Activated CD4-positive, alpha-beta T cell treated with anti-CD3 and anti-CD28 coated beads, Interleukin-10, Interleukin-2, amounts not matched to agents 100 ng/mL and 50 ng/mL, durations not matched to agents 16 hours and 8 hours (primary cell): ENCODE measurements around the gene GPRIN3.

ENCODE experiments used
- DNase-seq: peaks from one replicate; pipeline ENCODE4 v3.0.0-alpha.2; 2020

GPRIN3 gene

DNA sequence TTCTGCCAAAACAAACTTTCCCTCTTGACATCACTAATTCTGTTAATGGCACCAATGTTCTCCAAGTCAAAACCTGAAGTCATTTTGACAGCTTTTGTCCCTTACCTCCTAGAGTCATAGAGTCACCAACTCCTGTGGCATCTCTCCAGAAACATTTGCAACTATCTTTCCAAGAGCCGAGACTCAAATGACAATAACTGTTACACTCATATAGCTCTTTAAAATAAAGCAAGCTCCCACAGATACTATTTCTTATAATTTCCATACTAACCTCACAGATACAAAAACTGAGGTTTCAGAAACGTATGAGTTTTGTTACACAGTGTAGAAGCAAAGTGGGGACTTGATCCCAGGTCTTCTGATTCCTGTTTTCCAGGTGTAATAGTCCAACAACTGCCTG lies 18.3 kb downstream of the GPRIN3 start:
- DNase-seq: no peak

DNA sequence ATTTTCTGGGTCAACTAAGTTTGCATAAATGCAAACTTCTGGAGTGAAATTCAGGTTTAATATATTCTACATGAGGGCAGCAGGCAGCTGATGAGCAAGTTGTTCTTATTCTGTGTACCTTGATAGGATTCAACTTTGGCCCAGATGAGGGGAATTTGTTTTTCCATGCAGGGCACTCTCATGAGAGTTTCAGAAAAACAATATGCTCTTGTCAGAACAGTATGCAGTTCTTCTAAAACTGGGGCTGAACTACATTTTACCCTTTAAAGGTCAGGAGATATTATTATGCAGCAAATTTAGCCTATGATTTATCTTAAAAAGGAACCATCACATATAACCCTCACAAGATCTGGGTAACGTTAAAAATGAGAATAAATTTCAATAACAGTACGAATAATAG lies 19.2 kb downstream of the GPRIN3 start:
- DNase-seq: no peak

GRCh38 chr4:89287945-89288344 lies 19.7 kb downstream of the GPRIN3 start:
- no peak for DNase-seq

DNA sequence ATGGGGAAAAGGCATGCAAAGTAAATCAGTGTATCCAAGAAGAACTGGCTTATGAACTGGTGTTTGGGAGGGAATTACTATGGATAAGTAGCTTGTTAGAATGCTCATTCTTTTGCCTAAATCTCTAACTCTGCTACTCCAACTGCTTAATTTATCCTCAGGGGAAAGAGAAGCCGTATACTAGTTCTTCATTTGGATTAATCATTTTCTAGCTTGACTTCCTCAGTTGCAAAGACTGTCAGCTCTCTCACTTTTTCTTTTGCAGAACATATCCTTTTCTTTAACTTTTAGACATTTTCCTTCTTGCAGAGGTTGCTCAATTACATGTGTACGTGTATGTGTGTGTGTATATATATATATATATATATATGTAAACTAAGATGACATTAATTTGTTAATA lies 21.9 kb downstream of the GPRIN3 start:
- no peak for DNase-seq

DNA sequence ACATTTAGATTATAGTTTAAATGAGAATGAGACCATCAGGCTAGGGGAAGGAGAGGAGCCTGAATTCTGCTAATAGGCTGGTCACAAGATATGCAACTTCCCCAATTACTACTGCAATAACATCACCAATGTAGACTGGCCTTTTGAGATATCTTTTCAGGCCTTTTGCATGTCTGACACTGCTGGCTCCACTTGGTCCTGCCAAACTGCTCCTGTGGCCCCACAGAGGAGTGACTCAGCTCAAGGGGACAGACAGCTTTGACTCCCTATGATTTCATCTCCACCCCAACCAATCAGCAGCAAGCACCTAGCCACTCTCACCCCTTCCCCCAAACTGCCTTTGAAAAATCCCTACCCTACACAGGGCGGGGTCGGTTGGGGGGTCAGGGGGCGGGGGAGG lies 22.8 kb downstream of the GPRIN3 start:
- peak; percentile 74 for DNase-seq

GRCh38 chr4:89284020-89284424 lies 23.6 kb downstream of the GPRIN3 start:
- no peak for DNase-seq

GRCh38 chr4:89283226-89284009 lies 24.2 kb downstream of the GPRIN3 start:
- no peak for DNase-seq

GRCh38 chr4:89279385-89279784 lies 28.2 kb downstream of the GPRIN3 start:
- no peak for DNase-seq

DNA sequence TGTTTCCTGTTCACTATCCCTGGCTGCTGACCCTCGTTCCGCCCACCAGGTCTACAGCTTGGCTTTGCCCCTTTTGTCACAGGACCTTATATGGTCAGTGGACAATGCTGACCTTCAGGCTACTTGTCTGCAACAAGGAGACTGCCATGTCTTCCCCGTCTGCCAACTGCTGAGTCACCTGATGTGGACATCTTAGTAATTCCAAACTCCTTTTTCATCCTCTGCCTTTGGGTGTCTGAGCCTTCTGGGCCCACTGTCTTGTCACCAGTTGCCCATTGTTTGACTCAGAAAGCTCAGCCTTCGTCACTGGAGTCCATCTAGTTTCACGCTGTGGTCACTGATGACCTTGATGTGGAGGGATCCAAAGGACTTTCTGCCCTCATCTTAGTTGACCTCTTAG lies 30.2 kb downstream of the GPRIN3 start:
- no peak for DNase-seq

DNA sequence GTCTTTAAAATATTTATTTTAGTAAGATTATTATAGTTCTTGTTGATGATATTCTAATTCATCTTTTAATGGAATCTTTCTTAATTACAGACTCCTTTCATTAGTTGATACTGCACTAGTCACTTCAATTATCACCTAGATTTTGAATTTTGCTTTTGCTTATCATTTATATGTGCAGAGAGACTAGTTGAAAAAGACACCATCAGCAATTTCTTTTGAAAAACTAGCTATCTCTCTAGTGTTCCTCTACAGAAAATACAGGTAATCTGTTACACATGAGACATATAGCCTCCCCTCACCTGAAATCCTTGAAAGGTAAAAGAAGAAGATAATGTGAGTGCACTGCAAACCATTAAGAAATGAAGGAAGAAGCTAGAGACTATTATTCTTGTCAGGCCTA lies 31.3 kb downstream of the GPRIN3 start:
- DNase-seq: no peak

GRCh38 chr4:89275587-89275986 lies 32.0 kb downstream of the GPRIN3 start:
- no peak for DNase-seq

- no peak for DNase-seq
These were observed 33.9 kb downstream of the GPRIN3 start for GRCh38 chr4:89273741-89274141.

- DNase-seq: peak; percentile 26
These were observed 36.8 kb downstream of the GPRIN3 start for GRCh38 chr4:89270792-89271191.

- no peak for DNase-seq
These were observed 38.4 kb downstream of the GPRIN3 start for GRCh38 chr4:89269121-89269666.

DNA sequence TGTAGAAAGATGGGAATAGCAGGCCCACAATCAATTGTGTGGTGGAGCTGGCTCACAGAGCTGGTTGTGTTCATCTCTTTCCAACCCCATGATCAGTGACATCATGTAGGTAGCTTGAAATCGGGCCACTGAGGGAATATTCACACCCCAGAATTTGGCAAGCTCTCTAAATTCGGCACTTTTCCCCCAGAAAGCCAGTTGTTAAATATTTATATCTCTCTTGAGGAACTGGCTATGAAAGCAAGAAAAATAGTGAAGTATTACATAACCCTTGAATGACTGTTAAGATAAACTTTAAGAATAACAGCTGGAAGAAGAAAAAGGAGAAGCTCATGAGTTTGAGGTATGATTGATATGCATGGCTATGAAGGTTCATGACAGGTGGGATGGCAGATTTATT lies 38.9 kb downstream of the GPRIN3 start:
- DNase-seq: no peak

- no peak for DNase-seq
These were observed 39.8 kb downstream of the GPRIN3 start for GRCh38 chr4:89267846-89268245.

- no peak for DNase-seq
These were observed 40.2 kb downstream of the GPRIN3 start for GRCh38 chr4:89267392-89267791.

DNA sequence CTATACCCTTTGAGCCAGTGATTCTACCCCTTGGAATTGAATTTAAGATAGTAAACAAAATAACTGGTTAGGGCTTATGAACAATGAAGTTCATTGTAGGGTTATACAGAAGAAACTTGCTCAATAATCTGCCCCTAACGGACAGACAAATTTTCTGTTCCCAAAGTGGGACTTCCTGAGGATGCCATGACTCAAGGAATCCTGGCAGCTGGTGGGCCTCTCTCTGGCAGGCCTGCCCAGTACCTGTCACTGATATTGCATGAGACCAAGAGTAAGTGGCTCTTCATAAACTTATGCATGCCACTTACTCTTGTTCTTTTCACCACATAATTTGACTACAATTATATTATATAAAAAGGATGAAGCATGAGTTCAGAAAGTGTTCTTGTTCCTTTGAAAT lies 41.5 kb downstream of the GPRIN3 start:
- DNase-seq: no peak

GRCh38 chr4:89263265-89263664 lies 44.3 kb downstream of the GPRIN3 start:
- no peak for DNase-seq

DNA sequence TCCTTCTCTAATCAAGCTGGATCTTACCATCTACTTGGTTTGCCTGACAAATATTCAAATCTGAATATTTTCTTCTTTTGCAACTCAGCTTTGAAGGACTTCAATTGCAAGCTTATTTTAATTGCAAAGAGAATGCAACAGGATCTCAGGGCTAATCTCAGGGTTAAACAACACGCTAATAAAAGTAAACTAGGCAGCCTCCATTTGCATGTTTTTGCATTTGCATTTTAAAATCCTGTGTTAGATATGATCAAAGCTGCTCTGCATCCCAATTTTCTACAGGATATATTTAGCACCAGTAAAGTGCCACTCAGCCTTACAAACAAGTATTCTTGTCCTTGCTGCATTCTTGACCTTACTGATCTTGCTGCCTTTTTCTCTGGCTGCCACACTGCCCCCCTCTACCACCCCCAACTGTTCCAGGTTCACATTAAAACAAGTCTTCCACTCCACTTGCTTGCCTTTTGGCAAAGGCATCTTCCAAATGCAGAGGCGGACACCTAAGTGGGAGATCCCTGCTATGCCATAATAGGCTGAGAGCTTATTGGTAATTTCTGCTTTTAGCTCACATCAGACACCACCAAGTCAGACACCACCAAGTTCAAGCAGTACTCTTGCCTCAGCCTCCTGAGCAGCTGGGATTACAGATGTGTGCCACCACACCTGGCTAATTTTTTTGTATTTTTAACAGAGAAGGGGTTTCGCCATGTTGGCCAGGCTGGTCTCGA lies 48.1 kb downstream of the GPRIN3 start:
- DNase-seq: no peak

DNA sequence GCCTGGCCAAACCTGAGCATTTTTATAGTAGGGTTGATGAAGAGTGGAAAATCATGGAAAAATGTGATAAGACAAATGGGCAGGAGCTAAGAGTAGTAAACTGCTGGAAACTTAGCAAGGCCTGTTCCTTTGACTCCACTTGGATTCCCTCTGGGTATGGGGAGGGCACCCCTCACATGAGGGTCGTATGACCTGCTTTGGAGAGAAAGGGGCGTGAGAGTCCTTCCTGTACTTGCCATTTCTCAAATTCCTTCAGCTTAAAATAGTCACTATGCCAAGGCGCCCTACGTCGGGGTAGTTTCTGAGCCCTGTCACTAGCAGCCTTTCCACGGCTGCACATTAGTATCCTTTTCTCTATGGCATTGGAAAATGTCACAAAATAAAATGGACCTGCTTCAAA lies 49.1 kb downstream of the GPRIN3 start:
- no peak for DNase-seq

DNA sequence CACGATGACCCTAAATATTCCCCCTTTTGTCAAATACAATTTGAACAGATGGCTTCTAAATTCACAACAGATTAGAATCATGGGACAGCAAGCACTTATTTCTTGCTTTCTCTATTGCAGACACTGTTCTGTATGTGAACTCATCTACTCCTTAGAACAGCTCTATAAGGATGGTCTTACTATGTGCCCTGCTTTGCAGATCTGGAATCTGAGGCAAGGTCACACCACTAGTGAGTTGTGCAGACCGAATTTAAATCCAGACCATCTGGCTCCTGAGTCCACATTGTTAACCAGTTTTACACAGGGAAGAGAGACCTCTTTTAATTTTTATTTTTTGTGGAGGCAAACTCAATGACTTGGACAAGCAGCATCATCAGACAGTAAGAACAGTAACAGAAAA lies 50.2 kb downstream of the GPRIN3 start:
- no peak for DNase-seq

- no peak for DNase-seq
These were observed 51.3 kb downstream of the GPRIN3 start for GRCh38 chr4:89256203-89256800.

DNA sequence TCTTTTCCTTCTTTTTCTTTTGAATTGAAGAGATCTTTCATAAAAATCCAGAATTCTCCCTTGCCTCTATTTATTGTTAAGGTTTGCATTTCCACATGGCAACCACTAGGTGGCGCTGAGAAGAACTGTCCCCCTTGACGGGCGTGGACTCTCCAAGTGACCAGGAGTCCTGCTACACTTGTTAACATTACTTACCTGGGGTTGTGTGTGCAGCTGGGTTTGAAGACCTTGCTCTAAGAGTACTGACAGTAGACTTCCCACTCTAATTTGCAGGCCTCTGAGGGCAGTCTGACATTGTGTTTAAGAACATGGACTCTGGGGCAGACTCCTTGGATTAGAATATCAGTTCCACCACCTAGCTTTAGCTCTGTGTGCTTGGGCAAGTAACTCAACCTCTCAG lies 52.8 kb downstream of the GPRIN3 start:
- peak; percentile 49 for DNase-seq
